ENCODE measurements around the gene CYP4B1.

DNA sequence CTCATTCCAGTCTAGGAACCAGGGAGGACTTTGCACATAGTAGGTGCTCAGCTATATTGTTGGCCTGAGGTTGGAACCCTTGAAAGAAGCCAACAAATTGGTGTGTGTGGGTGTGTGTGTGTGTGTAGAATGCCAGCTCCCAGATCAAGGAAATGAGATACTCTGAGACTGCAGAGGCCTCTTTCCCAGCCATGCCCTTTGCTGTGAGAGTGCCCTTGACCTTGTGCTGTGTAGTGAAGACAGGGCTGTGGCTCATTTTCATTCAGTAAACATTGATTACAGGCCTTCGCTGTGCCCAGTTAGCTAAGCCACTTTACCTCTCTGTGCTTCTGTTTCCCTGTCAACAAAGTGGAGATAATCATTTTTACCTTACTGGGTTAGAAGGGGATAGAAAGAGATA is 3.2 kb downstream of the CYP4B1 start:
- TF ChIP-seq, protein P1, sequence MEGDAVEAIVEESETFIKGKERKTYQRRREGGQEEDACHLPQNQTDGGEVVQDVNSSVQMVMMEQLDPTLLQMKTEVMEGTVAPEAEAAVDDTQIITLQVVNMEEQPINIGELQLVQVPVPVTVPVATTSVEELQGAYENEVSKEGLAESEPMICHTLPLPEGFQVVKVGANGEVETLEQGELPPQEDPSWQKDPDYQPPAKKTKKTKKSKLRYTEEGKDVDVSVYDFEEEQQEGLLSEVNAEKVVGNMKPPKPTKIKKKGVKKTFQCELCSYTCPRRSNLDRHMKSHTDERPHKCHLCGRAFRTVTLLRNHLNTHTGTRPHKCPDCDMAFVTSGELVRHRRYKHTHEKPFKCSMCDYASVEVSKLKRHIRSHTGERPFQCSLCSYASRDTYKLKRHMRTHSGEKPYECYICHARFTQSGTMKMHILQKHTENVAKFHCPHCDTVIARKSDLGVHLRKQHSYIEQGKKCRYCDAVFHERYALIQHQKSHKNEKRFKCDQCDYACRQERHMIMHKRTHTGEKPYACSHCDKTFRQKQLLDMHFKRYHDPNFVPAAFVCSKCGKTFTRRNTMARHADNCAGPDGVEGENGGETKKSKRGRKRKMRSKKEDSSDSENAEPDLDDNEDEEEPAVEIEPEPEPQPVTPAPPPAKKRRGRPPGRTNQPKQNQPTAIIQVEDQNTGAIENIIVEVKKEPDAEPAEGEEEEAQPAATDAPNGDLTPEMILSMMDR (conservative IDR thresholded peaks at IDR 0.05 in 1 of 2, IDR thresholded peaks at IDR 0.05 in 1 of 2; ENCODE audit: low read depth in 1 of 2, low read length in 2 of 2), result no peak
- TF ChIP-seq EZH2 (IDR thresholded peaks at IDR 0.05; ENCODE audit: low read length, missing control alignments), result no peak
